ENCODE data around the gene LPXN.
A peak's percentile ranks its signal among the peaks of the same experiment; 100 is the strongest.

Gene LPXN

GRCh38 chr11:58525037-58525614 is 50.5 kb downstream of the LPXN start:
- no peak for TF ChIP-seq CTCF (IDR thresholded peaks at IDR 0.05)
- Histone ChIP-seq H3K4me3 (no peak overlapping the region), H3K27ac (peak overlapping the region in 1 of 2 donors; percentile 17), H3K36me3 (peaks cover 0 to 28% (median 26%) of the 10 kb centered on the region in 3 donors), H3K27me3 (no peaks in the 10 kb centered on the region), H3K4me1 (peaks cover 0 to 14% (median 8%) of the 10 kb centered on the region in 4 donors), H3K9me3 (no peaks in the 10 kb centered on the region)
- intact Hi-C loops (cut with DNase I; ENCODE audit: low total_unique reads), result no loop called here
- DNase-seq, result no peak

GRCh38 chr11:58524232-58525036 is 51.2 kb downstream of the LPXN start:
- peak overlapping the region in 1 of 2 donors; percentile 17 for H3K27ac ChIP-seq
- intact Hi-C loops (cut with DNase I; ENCODE audit: low total_unique reads), result no loop called here
- peak; percentile 64 to 79 for DNase-seq

GRCh38 chr11:58513747-58514367 is 61.8 kb downstream of the LPXN start:
- no peaks in the 10 kb centered on the region for H3K4me1 ChIP-seq
- no peak for DNase-seq
- intact Hi-C loops (cut with DNase I; ENCODE audit: low total_unique reads), result no loop called here

More at GRCh38 chr11:58524232-58525036, 51.2 kb downstream of the LPXN start:
- TF ChIP-seq CTCF (IDR thresholded peaks at IDR 0.05), result peak; percentile 58 to 65
- H3K4me3 ChIP-seq, result peak overlapping the region; percentile 17 to 18
- H3K4me1 ChIP-seq, result peaks cover 0 to 14% (median 8%) of the 10 kb centered on the region in 4 donors
- H3K9me3 ChIP-seq, result no peaks in the 10 kb centered on the region
- H3K27me3 ChIP-seq, result no peaks in the 10 kb centered on the region
- H3K36me3 ChIP-seq, result peaks cover 0 to 21% (median 21%) of the 10 kb centered on the region in 3 donors

GRCh38 chr11:58511636-58512035 is 64.0 kb downstream of the LPXN start:
- Histone ChIP-seq H3K36me3 (no peaks in the 10 kb centered on the region), H3K4me1 (no peaks in the 10 kb centered on the region), H3K4me3 (no peak overlapping the region), H3K27me3 (no peaks in the 10 kb centered on the region), H3K9me3 (no peaks in the 10 kb centered on the region), H3K27ac (no peak overlapping the region)
- no peak for TF ChIP-seq CTCF (IDR thresholded peaks at IDR 0.05)
- DNase-seq, result no peak
- intact Hi-C loops (cut with DNase I; ENCODE audit: low total_unique reads), result no loop called here

More at GRCh38 chr11:58513747-58514367, 61.8 kb downstream of the LPXN start:
- TF ChIP-seq CTCF (IDR thresholded peaks at IDR 0.05), result peak; percentile 47 to 59
- no peaks in the 10 kb centered on the region for H3K36me3 ChIP-seq
- H3K9me3 ChIP-seq, result no peaks in the 10 kb centered on the region
- no peaks in the 10 kb centered on the region for H3K27me3 ChIP-seq
- no peak overlapping the region for H3K27ac ChIP-seq
- H3K4me3 ChIP-seq, result no peak overlapping the region

GRCh38 chr11:58509748-58510147 is 65.9 kb downstream of the LPXN start:
- intact Hi-C loops (cut with DNase I; ENCODE audit: low total_unique reads), result no loop called here

More at GRCh38 chr11:58509748-58510147, 65.9 kb downstream of the LPXN start:
- Histone ChIP-seq H3K27me3 (no peaks in the 10 kb centered on the region), H3K9me3 (no peaks in the 10 kb centered on the region), H3K27ac (no peak overlapping the region), H3K4me1 (no peaks in the 10 kb centered on the region), H3K4me3 (no peak overlapping the region), H3K36me3 (no peaks in the 10 kb centered on the region)
- no peak for TF ChIP-seq CTCF (IDR thresholded peaks at IDR 0.05)
- no peak for DNase-seq
